HL-60 (cell line): Measurements from ENCODE around the gene BLTP2.

Experiments used
- CTCF ChIP-seq: IDR thresholded peaks from one replicate; pipeline ENCODE4 v1.5.1; 2011; ENCODE audit warnings: low read length, control low read depth, inconsistent platforms; ENCODE audit not compliant: insufficient read depth
- GABPA ChIP-seq: IDR thresholded peaks from 2 replicates; pipeline ENCODE4 v1.6.1; 2012; ENCODE audit warnings: low read depth
- POLR2AphosphoS5 ChIP-seq: IDR thresholded peaks from 2 replicates; pipeline ENCODE4 v1.6.1; 2012; ENCODE audit warnings: low read depth
- REST ChIP-seq: IDR thresholded peaks from 2 replicates; pipeline ENCODE4 v1.6.1; 2012; ENCODE audit warnings: low read depth; ENCODE audit not compliant: insufficient replicate concordance

- peak; percentile 37 for TF ChIP-seq CTCF
- TF ChIP-seq REST, result no peak
- TF ChIP-seq POLR2AphosphoS5, result peak; percentile 12; the same call in 1 of the 2 replicates
- no peak for TF ChIP-seq GABPA
Observed at GRCh38 chr17:28643983-28644786, 773 bp downstream of the BLTP2 start.
